Small intestine (tissue), 7 donors: Measurements from ENCODE around the gene RASA4B. TPM values are rescaled to one million over a fixed set of nuclear protein-coding genes. Genes with fewer than 3 reads are reported as not detected.

ENCODE experiments used
- DNase-seq, 2 donors: peaks; one replicate each; pipeline versions ENCODE4 v3.0.0 to v3.0.0-alpha.2; 2013
- FAIRE-seq: peaks from 2 replicates; lab custom pipeline; 2012; peaks lifted over from hg19 to GRCh38; lab: Jason Lieb, UNC
- H3K27ac ChIP-seq, 3 donors: one replicate each; pipeline ENCODE4 v1.5.1; 2013; ENCODE audit warnings: low read length in 2 of 3, mild to moderate bottlenecking in 2 of 3, control low read depth in 1 of 3, inconsistent platforms in 1 of 3, low read depth in 1 of 3, moderate library complexity in 1 of 3
- H3K27me3 ChIP-seq, 3 donors: one replicate each; pipeline ENCODE4 v1.6.1; 2013; ENCODE audit warnings: low read length in 3 of 3, inconsistent platforms in 1 of 3; ENCODE audit not compliant: control insufficient read depth in 3 of 3, insufficient read depth in 3 of 3
- H3K36me3 ChIP-seq, 3 donors: one replicate each; pipeline ENCODE4 v1.6.1; 2013; ENCODE audit warnings: low read length in 3 of 3, inconsistent platforms in 1 of 3, low read depth in 1 of 3, mild to moderate bottlenecking in 1 of 3, moderate library complexity in 1 of 3; ENCODE audit not compliant: control insufficient read depth in 3 of 3, insufficient read depth in 2 of 3
- H3K4me1 ChIP-seq, 3 donors: one replicate each; pipeline ENCODE4 v1.6.1; 2013; ENCODE audit warnings: low read length in 2 of 3, inconsistent platforms in 1 of 3, low read depth in 1 of 3, mild to moderate bottlenecking in 1 of 3, moderate library complexity in 1 of 3; ENCODE audit not compliant: control insufficient read depth in 3 of 3, insufficient read depth in 2 of 3
- H3K4me3 ChIP-seq, 3 donors: one replicate each; pipeline ENCODE4 v1.5.1; 2013; ENCODE audit warnings: low read length in 3 of 3, control low read depth in 1 of 3, inconsistent platforms in 1 of 3, low read depth in 1 of 3, mild to moderate bottlenecking in 1 of 3, moderate library complexity in 1 of 3
- H3K9me3 ChIP-seq, 2 donors: one replicate each; pipeline ENCODE4 v1.6.1; 2013; ENCODE audit warnings: low read depth in 1 of 2, low read length in 1 of 2; ENCODE audit not compliant: control insufficient read depth in 2 of 2, insufficient read depth in 1 of 2
- WGBS, 3 donors: extraction: QIAGEN DNeasy Blood & Tissue Kit; methylation state at CpG; one replicate each; pipeline ENCODE4 v1.1.7; 2013; 5-methylcytosine and 5-hydroxymethylcytosine counted together
- polyA plus RNA-seq, 4 donors: library from polyadenylated mRNA; stranded (reverse) in 3 of 4; unstranded in 1 of 4; fragments of 200-250 nt in 3 of 4; fragments of 120-200 nt in 1 of 4; gene quantifications; one replicate each; pipeline versions ENCODE4 v1.2.1 to v1.2.3, GENCODE V29; 2013
- donor health status: healthy with polysubstance abuse.
- donor health status: control.
- donor health status: control.
- donor health status: Bipolar disorder and iron deficiency.
- donor health status: healthy.

The RASA4B gene
- polyA plus RNA-seq, 4 donors: 14.2 to 58.4 (median 35.7) TPM

DNA sequence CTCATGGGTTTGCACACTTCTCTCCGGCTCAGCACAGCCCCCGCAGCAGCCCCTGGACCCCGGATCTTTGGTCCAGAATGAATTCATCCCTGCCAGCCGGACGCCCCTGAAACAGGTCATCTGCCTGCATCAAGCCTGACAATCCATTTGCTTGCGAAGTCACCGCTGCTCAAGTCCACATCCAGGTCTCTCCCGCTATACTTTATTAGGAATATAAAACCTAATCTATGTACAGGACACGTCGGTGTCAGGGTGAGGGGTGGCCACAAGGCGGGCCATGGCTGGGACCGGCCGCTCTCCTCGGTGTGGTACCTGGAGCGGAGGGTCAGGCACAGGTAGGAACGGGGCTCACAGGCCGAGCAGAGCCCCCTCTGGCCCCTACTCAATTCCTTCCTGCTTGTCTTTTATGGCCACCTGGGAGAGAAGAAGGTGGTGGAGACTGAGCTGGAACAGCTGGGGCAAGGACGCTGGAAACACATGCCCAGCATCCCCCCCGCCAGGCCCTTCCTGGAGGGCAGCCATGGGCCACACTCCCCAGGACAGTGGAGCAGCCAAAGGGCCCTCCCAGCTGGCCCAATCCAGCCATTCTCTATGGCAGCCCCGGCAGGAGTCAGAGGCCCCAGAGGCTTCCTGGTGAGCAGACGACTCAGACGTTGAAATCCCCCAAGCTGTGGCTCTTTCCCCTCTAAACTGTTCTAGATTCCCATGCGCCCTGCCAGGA lies 44.1 kb downstream of the RASA4B start:
- H3K4me3 ChIP-seq: no peak overlapping the region
- no peaks in the 10 kb centered on the region for H3K27me3 ChIP-seq
- FAIRE-seq (no peak), DNase-seq (no peak)
- 79 to 84% (median 83%) methylated on average over 22 to 23 of the region's 23 CpGs for WGBS, 3 donors
- H3K36me3 ChIP-seq: peaks cover 0 to 50% (median 2%) of the 10 kb centered on the region in 3 donors
- no peak overlapping the region for H3K27ac ChIP-seq
- H3K4me1 ChIP-seq: peaks cover 0 to 4% (median 0%) of the 10 kb centered on the region in 3 donors
- H3K9me3 ChIP-seq: no peaks in the 10 kb centered on the region

DNA sequence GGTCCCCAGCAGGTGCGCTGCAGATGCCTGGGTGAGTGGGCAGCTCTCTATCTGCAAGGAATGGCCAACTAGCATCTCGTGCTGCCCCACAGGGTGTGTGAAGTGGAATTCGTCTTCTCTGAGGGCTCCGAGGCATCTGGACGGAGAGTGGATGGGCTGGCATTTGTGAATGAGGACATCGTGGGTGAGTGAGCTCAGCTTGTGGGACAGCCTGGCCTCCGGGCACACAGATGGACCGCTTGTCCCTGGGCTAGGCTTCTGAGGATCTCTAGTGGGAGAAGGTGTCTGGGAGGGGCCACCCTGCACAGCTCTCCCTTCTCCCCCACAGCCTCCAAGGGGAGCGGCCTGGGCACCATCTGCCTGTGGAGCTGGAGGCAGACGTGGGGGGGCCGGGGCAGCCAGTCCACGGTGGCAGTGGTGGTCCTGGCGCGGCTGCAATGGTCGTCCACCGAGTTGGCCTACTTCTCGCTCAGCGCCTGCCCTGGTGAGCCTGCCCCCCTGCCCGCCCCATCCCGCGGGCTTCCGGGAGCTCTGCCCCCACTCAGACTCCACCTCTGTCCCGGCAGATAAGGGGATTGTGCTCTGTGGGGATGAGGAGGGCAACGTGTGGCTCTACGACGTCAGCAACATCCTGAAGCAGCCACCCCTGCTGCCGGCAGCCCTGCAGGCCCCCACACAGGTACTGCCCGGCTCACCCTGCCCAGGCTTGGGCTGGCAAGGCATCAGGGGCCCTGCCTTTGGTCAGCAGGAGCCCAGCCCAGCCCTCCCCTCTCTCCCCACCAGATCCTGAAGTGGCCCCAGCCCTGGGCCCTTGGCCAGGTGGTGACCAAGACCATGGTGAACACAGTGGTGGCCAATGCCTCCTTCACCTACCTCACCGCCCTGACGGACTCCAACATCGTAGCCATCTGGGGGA lies 45.2 kb downstream of the RASA4B start:
- DNase-seq: no peak
- WGBS, 3 donors: 75 to 80% (median 79%) methylated on average over 25 to 31 of the region's 31 CpGs
- Histone ChIP-seq H3K4me3 (no peak overlapping the region), H3K36me3 (peaks cover 0 to 60% (median 2%) of the 10 kb centered on the region in 3 donors), H3K27me3 (no peaks in the 10 kb centered on the region), H3K4me1 (peaks cover 0 to 4% (median 0%) of the 10 kb centered on the region in 3 donors), H3K9me3 (no peaks in the 10 kb centered on the region), H3K27ac (no peak overlapping the region)
- FAIRE-seq: no peak

DNA sequence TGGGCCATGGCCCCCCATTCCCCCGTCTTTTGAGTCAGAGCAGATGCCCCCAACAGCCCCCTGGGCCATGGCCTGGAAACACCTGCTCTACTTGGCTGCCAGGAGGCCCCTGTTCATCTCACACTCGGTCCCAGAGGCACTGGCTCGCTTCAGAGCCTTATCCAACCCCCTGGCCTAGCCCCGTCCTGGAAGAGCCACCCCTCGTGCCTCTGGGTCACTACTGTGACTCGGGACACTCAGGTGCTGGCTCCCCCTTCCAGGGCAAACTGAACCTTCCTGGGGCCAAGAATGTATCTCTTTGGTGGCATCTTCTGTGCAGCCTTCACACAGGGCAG lies 45.8 kb downstream of the RASA4B start:
- 75 to 93% (median 84%) methylated on average over 6 of the region's 6 CpGs for WGBS, 3 donors
- FAIRE-seq (no peak), DNase-seq (no peak)
- Histone ChIP-seq H3K27ac (no peak overlapping the region), H3K9me3 (no peaks in the 10 kb centered on the region), H3K27me3 (no peaks in the 10 kb centered on the region), H3K36me3 (peaks cover 0 to 63% (median 2%) of the 10 kb centered on the region in 3 donors), H3K4me3 (no peak overlapping the region), H3K4me1 (peaks cover 0 to 4% (median 0%) of the 10 kb centered on the region in 3 donors)

DNA sequence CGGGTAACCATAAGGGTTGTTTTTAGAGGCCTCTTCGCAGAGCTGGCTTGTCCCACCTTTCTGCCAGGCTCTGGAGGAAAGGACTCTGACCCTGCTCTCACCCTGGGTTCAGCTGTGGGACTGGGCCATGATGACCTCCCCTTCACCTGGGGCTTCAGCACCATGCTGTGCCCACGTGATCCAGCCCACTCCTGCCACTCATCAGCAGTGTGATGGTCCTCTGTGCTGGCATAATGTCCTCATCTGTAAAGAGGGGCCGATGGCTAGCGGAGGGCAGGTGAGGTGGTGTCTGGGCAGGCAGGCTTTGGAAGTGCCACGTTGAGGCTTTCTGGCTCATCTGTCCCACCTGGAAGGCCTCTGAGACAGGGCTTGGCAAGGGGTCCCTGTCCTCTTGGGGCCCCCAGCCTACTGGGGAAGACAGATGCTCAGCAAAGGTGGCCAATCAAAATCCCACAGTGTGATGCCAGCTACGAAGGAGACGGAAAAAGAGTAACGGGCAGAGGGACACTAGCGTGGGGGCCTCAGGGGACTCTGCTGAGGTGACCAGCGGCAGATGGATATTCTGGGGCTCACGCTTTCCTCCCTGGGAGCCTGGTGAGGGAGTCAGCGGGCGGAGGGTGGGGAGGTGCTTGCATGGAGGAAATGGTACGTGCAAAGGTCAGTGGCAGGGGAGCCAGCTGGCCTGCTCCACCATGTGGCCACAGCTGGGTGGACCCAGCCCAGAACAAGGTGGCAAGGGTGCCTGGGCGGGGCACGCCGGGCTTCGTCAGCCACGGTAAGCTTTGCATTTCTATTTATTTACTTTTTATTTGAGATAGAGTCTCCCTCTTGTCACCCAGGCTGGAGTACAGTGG lies 47.4 kb downstream of the RASA4B start:
- 23 to 66% (median 48%) methylated on average over 20 of the region's 20 CpGs for WGBS, 3 donors
- Histone ChIP-seq H3K4me3 (no peak overlapping the region), H3K4me1 (peaks cover 5 to 7% (median 5%) of the 10 kb centered on the region in 3 donors), H3K9me3 (no peaks in the 10 kb centered on the region), H3K27me3 (no peaks in the 10 kb centered on the region), H3K36me3 (peaks cover 0 to 63% (median 2%) of the 10 kb centered on the region in 3 donors), H3K27ac (peak overlapping the region in 1 of 3 donors; percentile 4)
- DNase-seq: peak; percentile 40 to 93
- FAIRE-seq: no peak

DNA sequence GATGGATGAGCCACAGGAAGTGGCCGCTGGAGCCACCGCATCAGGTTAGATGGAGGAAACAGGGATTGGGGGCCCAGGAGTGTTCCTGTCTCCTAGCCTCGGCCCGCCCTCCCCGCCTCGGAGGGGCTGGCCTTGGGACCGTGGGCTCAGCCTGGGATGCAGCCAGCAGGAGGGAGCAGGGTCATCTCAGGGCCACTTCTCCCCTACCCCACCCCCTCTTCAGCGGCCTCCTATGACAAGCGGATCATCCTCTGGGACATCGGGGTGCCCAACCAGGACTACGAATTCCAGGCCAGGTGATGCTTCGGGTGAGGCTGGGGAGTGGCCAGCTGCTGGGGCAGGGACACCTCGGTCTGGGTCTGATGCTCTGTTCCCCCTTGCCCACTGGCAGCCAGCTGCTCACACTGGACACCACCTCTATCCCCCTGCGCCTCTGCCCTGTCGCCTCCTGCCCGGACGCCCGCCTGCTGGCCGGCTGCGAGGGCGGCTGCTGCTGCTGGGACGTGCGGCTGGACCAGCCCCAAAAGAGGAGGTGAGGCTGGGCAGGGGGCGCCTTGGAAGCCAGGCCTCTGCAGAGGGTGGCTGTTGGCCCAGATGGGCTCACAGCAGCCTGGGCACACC lies 48.1 kb downstream of the RASA4B start:
- peaks cover 5 to 7% (median 5%) of the 10 kb centered on the region in 3 donors for H3K4me1 ChIP-seq
- WGBS, 3 donors: 78 to 90% (median 86%) methylated on average over 17 to 24 of the region's 24 CpGs
- peaks cover 0 to 63% (median 2%) of the 10 kb centered on the region in 3 donors for H3K36me3 ChIP-seq
- H3K4me3 ChIP-seq: no peak overlapping the region
- FAIRE-seq (no peak), DNase-seq (no peak)
- no peak overlapping the region for H3K27ac ChIP-seq
- no peaks in the 10 kb centered on the region for H3K27me3 ChIP-seq
- no peaks in the 10 kb centered on the region for H3K9me3 ChIP-seq

DNA sequence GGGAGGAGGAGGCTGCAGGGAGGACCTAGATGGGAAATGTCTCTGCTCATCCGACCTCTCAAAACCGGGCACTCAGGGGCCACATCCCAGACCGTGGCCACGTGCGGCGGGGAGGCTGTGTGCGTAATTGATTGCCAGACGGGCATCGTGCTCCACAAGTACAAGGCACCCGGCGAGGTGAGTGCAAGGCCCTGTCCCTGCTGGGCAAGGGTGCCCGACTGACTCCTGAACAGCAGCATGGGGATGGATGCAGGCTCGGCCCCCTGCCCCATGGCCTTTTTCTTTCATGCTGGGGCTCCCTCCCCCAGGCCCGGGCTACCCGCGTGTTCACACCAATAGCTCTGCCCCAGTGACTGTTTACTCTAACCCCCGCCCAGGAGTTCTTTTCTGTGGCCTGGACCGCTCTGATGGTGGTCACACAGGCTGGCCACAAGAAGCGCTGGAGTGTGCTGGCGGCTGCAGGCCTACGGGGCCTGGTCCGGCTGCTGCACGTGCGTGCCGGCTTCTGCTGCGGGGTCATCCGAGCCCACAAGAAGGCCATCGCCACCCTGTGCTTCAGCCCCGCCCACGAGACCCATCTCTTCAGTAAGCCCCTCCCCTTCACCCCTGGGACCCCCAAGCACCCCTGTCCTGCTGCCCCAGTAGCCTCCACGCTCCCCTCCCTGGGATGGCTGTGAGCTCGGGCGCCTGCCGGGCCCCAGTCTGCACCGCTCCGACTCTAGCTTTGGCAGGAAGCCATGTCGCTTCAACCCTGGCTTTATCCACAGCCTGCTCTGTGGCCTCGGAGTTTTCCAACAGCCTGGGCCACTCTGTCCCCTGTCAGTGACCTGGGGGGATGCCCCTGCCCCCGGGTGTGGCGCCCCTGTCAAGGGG lies 48.9 kb downstream of the RASA4B start:
- FAIRE-seq: no peak
- DNase-seq: no peak
- Histone ChIP-seq H3K27me3 (no peaks in the 10 kb centered on the region), H3K9me3 (no peaks in the 10 kb centered on the region), H3K36me3 (peaks cover 0 to 61% (median 2%) of the 10 kb centered on the region in 3 donors), H3K27ac (no peak overlapping the region), H3K4me1 (peaks cover 7 to 9% (median 8%) of the 10 kb centered on the region in 3 donors), H3K4me3 (no peak overlapping the region)
- WGBS, 3 donors: 88 to 90% (median 89%) methylated on average over 30 to 40 of the region's 40 CpGs
